HG03521 (cell line): ENCODE data around the gene SCG3.

ENCODE experiments used
- ATAC-seq: cut with Tn5 transposase; IDR thresholded peaks from one replicate; pipeline ENCODE4 v1.9.1; 2021; ENCODE audit warnings: mild to moderate bottlenecking, moderate library complexity; ENCODE audit not compliant: unreplicated experiment

SCG3 gene

GRCh38 chr15:51677452-51677851 is 3.9 kb upstream of the SCG3 start:
- ATAC-seq: no peak

DNA sequence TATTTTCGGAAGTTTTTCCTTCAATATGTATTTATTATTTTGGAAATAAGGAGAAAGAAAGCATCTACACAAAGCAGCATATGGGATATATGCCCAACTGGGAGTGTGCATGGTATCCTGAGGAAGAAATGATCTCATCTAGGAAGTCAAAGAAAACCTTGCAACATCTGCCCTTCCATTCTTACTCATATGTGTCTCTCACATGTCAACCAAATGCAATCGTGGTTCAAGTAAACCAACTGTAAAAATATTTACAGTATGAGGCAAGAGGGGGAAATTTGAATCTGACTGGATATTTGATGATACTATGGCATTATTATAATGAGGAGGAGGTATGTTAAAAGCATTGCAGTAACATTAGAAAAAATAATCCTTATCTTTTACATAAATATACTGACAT is 3.2 kb upstream of the SCG3 start:
- no peak for ATAC-seq

DNA sequence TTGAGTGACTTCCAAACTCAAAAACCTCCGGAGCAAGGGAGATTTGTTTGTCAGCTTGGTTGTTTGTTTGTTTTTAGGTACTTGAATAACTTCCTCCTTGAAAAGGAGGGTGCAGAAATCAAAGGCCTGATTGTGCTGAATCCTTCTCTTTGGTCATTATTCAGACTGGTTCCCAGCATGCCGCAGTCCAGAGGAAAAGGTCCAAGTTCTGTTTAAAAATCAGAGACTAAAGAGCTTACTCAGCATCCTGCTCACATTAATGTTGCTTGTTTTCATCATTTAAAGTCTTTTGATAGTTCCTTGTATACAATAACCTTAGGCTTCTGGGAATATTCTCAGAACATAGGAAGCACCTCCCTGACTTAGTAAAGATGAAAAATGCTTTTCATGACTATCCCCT is 982 bp upstream of the SCG3 start:
- no peak for ATAC-seq

DNA sequence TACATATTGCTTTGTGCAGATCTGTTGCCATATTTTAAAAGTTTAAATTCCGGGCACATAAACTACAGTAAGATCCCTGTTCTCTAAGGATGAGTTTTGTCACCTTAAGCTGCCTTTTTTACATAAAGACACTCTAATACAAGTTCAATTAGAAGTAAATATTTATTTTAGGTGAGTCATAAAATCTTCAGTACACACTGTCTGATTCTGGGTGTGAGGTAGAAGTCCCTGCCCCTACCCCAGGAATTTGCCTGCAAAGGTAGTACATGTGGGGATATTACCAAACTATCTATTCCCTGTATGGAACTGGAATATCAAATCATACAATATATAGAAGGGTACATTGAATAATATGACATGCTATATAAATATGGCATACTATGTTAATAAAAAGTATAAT is 6.3 kb downstream of the SCG3 start:
- no peak for ATAC-seq

- ATAC-seq: no peak
Observed at GRCh38 chr15:51688863-51689262, 7.6 kb downstream of the SCG3 start.

- ATAC-seq: no peak
Observed at GRCh38 chr15:51692154-51692553, 10.9 kb downstream of the SCG3 start.

DNA sequence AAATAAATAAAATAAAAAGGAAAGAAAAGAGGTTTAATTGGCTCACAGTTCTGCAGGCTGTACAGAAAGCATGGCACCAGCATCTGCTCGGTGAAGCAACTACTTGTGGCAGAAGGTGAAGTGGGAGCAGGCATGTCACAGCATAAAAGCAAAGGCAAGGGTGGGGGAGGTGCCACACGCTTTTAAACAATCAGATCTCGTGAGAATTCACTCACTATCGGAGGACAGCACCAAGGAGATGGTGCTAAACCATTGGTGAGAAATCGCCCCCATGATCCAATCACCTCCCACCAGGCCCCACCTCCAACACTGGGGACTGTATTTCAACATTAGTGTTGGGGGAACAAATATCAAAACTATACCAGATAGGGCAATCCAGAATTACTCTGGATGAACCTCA is 15.3 kb downstream of the SCG3 start:
- ATAC-seq: no peak

- no peak for ATAC-seq
Observed at GRCh38 chr15:51697163-51697562, 15.9 kb downstream of the SCG3 start.

DNA sequence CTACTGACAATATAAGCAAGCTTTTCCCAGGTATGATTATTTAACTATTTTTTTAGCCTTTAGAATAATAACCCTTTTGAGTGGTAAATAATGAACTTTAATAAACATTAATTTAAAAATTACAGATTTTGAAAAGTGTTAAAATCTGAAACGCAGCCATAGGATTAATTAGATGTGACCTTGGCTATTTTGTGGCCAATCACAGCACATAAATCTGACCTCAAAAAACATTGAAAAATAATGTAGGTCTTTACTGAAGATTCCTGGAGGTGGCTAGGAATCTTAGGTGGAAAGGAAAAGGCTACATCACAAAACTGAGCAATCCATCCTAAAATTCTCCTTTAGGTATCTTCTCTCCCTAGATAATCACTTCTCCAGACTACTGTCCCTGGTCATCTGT is 18.1 kb downstream of the SCG3 start:
- no peak for ATAC-seq

GRCh38 chr15:51702710-51703109 is 21.4 kb downstream of the SCG3 start:
- ATAC-seq: no peak

GRCh38 chr15:51706291-51706690 is 25.0 kb downstream of the SCG3 start:
- no peak for ATAC-seq

DNA sequence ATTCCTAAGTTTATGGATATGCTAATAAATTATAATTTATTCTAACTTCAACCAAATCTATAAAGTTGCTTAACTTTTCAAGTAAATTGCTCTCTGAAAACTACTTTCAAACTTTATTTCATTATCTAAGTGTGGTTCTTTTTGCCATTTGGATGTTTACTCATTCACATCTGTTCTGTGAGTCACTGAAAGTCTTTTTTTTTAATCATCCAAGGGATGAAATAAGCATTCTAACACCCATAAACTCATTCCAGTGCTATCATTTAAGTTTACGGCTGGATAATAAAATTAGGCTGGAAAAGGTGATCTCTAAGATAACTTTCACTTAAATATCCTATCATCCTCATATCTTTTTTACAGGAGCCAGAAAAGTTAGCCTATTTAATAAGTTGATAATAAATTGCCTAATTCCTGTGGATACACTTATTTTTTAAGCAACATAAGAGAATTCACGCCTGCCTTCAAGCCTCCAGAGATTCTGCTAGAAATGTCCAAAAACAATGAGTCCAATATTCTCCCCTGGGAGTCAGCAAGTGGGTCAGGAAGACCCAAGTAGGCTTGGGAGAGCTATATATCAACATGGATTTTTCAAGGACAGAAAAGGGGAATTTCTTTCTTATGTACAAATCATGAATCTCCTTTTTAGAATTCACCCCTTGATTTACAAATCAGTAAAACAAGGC is 25.8 kb downstream of the SCG3 start:
- no peak for ATAC-seq

DNA sequence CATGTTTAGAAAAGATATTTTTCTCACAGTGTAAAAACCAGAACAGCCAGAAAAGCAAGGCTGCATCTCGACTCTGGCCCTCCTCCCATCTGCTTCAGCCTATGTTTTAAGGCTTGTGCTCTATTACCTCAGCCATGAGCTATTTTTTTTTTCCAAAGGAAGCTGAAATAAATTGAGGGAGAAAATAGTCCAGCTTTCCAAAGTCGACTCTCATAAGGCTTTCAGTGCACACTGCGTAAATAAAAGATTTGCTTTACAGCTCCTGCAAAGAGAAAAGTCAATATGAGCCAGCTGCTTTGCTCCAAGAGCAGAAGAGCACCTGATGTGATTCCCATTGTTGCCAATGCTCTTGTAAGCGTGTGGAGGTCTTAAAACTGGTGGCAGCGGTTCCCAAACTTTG is 26.7 kb downstream of the SCG3 start:
- ATAC-seq: no peak

DNA sequence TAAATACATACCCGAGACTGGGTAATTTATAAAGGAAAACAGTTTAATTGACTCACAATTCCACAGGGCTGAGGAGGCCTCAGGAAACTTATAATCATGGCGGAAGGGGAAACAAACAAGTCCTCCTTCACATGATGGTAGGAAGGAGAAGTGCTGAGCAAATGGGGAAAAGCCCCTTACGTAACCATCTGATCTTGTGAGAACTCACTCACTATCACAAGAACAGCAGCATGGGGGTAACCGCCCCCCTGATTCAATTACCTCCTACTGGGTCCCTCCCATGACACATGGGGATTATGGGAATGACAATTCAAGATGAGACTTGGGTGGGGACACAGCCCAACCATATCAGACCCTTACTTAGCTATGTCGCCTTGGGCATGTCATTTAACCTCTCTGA is 27.7 kb downstream of the SCG3 start:
- no peak for ATAC-seq

DNA sequence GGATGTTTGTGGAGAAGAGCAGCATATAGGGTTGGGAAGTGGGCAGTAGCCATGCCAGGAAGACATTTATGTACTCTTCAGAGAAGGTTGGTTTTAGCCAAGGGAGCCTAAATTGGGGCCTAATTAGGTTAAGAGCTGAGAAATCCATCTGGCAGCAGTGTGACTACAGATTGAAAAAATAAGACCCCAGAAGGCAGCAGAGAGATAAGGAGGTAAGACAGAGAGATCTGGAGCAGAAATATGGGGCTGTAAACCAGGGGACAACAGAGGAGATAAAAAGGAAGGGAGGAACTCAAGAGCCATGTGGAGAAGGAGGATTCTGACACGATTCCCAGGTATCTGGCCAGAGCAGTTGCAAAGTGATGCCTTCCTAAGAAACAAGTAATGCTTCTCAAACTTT is 32.9 kb downstream of the SCG3 start:
- no peak for ATAC-seq

- no peak for ATAC-seq
Observed at GRCh38 chr15:51714911-51715310, 33.6 kb downstream of the SCG3 start.

GRCh38 chr15:51718219-51718618 is 36.9 kb downstream of the SCG3 start:
- ATAC-seq: no peak

- no peak for ATAC-seq
Observed at GRCh38 chr15:51718746-51719145, 37.4 kb downstream of the SCG3 start.

GRCh38 chr15:51720201-51720995 is 39.1 kb downstream of the SCG3 start:
- no peak for ATAC-seq

- ATAC-seq: no peak
Observed at GRCh38 chr15:51721199-51721960, 40.1 kb downstream of the SCG3 start.

DNA sequence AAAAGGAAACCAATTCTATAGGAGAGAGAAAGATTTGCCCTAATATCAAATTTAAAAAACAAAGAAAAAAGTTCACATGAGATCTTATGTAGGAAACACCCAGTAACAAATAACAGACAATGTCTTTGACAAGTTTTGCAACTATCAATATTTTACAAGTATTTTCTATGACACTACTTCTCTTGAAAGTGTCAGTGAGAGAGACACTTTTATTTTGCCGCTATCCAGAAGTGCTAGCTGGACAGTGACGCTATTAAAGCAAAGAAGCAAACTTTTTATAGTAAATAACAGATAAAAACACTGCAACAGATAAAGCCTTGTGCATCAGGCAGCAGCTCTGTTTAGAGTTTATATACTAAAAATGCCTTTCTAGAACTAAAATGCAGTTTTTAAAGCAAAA is 42.9 kb downstream of the SCG3 start:
- no peak for ATAC-seq

GRCh38 chr15:51724673-51725072 is 43.4 kb downstream of the SCG3 start:
- no peak for ATAC-seq
